Lower leg skin (tissue), 4 donors: ENCODE measurements around the gene CDKL2. TPM values are rescaled to one million over a fixed set of nuclear protein-coding genes. Genes with fewer than 3 reads are reported as not detected.

ENCODE experiments used
- DNase-seq, 2 donors: peaks; one replicate each; pipeline ENCODE4 v3.0.0-alpha.2; 2019; ENCODE audit warnings: low spot score in 2 of 2
- H3K4me3 ChIP-seq: fragments of 200-600 bp; sonication (generic); 2 replicates; pipeline ENCODE4 v1.5.1; 2017; ENCODE audit warnings: mild to moderate bottlenecking, low read depth; ENCODE audit not compliant: poor library complexity, severe bottlenecking
- POLR2A ChIP-seq, 2 donors: fragments of 450-650 bp; IDR thresholded peaks; one replicate each; pipeline ENCODE4 v1.6.1; 2016 to 2017; ENCODE audit warnings: antibody characterized with exemption in 2 of 2, mild to moderate bottlenecking in 1 of 2, moderate library complexity in 1 of 2
- WGBS, 2 donors: methylation state at CpG; one replicate each; pipeline ENCODE4 v1.1.5; 2018; 5-methylcytosine and 5-hydroxymethylcytosine counted together
- intact Hi-C: fragments of 100-400 bp; cut with DNase I; formaldehyde crosslinking; loops from one replicate; pipeline ENCODE4 v1.15.0; 2023; ENCODE audit warnings: low total_unique reads
- total RNA-seq, 4 donors: library from RNA; depleted of rRNA; stranded (reverse); fragments of >200 nt; gene quantifications; one replicate each; pipeline ENCODE4 v1.1.0, GENCODE V29; 2016
- TF ChIP-seq, protein P1 (sequence below), 3 donors: fragments of 450-650 bp; IDR thresholded peaks; one replicate each; pipeline ENCODE4 v1.5.1; 2016; ENCODE audit warnings: antibody characterized with exemption in 3 of 3, mild to moderate bottlenecking in 3 of 3, moderate library complexity in 2 of 3

The CDKL2 gene
- total RNA-seq, 4 donors from 2014 or later: 0.17 to 2.5 (median 0.95) TPM

DNA sequence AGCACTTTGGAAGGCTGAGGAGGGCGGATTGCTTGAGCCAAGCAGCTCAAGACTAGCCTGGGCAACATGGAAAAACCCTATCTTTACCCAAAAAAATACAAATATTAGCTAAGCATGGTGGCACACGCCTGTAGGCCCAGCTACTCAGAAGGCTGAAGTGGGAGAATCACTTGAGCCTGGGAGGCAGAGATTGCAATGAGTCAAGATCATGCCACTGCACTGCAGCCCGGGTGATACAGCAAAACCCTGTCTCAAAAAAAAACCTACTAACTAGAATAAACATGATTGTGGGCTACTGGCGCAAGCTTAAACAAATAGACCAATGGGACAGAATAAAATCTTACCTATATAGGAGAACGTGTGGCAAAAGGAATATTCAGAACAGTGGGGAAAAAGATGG is 7.3 kb downstream of the CDKL2 start:
- intact Hi-C loops: no loop called here
- H3K4me3 ChIP-seq: no peak overlapping the region

DNA sequence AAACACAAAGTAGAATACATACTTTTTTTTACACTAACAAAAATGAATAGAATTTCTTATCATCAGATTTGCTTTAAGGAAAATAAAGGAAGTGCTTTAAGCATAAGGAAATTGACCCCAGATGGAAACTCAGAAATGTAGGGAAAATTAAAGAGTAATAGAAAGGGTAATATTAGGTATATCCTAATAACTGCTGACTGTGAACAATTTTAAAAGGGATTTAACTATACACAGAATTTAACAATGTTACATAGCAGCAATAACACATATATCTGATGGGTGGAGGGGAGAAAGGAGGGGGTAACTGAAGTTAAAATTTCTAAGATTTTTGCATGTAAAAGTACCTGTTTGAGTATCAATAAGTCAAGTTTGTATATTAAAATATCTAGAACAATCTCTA is 8.6 kb downstream of the CDKL2 start:
- DNase-seq: no peak
- no peak overlapping the region for H3K4me3 ChIP-seq
- TF ChIP-seq POLR2A (IDR thresholded peaks at IDR 0.05): no peak
- TF ChIP-seq, protein P1, sequence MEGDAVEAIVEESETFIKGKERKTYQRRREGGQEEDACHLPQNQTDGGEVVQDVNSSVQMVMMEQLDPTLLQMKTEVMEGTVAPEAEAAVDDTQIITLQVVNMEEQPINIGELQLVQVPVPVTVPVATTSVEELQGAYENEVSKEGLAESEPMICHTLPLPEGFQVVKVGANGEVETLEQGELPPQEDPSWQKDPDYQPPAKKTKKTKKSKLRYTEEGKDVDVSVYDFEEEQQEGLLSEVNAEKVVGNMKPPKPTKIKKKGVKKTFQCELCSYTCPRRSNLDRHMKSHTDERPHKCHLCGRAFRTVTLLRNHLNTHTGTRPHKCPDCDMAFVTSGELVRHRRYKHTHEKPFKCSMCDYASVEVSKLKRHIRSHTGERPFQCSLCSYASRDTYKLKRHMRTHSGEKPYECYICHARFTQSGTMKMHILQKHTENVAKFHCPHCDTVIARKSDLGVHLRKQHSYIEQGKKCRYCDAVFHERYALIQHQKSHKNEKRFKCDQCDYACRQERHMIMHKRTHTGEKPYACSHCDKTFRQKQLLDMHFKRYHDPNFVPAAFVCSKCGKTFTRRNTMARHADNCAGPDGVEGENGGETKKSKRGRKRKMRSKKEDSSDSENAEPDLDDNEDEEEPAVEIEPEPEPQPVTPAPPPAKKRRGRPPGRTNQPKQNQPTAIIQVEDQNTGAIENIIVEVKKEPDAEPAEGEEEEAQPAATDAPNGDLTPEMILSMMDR (IDR thresholded peaks at IDR 0.05): no peak
- intact Hi-C loops: no loop called here

More for the DNA sequence above, 7.3 kb downstream of the CDKL2 start:
- no peak for DNase-seq
- 92 to 95% methylated on average over 5 of the region's 5 CpGs for WGBS, 2 donors
- TF ChIP-seq, protein P1 (IDR thresholded peaks at IDR 0.05): no peak

DNA sequence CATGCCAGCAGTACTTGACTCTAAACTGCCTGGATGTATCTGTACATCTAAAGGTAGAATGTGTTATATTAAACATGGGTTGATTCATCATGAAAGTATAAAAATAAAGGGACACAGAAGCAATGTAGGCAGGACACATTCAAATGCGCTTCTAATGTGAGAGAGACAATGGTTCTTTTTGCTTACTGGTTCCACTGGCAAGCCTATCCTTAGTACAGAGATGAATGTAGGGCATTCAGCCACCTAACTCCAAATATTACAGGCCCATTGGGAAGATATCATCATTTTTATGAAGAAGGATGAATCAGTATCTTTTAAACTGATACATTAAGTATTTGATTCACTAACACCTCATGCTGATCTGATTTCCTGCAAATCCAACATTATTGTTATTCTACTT is 18.0 kb downstream of the CDKL2 start:
- WGBS, 2 donors: 91 to 94% methylated on average over 1 of the region's 1 CpG
- intact Hi-C loops: no loop called here
- TF ChIP-seq POLR2A (IDR thresholded peaks at IDR 0.05): no peak
- TF ChIP-seq, protein P1 (IDR thresholded peaks at IDR 0.05): no peak
- DNase-seq: no peak
- H3K4me3 ChIP-seq: no peak overlapping the region

DNA sequence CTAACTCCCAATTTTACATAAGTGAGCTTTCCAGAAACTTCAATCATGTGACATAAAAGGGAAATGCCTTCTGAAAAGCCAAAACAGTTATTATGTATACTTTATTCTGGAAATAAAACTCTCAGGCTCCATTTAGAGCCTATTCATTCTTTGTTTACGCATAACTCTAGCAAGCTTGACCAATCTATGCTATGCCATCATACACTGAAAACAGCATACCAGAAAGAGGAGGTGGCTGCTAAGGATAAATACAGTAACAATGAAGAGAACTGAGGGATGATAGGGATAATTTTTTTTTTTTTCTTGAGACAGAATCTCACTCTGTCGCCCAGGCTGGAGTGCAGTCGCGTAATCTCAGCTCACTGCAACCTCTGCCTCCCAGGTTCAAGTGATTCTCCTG is 24.4 kb downstream of the CDKL2 start:
- intact Hi-C loops: no loop called here
- 85 to 96% methylated on average over 4 of the region's 4 CpGs for WGBS, 2 donors
- TF ChIP-seq POLR2A (IDR thresholded peaks at IDR 0.05): no peak
- TF ChIP-seq, protein P1 (IDR thresholded peaks at IDR 0.05): no peak
- no peak for DNase-seq
- no peak overlapping the region for H3K4me3 ChIP-seq

DNA sequence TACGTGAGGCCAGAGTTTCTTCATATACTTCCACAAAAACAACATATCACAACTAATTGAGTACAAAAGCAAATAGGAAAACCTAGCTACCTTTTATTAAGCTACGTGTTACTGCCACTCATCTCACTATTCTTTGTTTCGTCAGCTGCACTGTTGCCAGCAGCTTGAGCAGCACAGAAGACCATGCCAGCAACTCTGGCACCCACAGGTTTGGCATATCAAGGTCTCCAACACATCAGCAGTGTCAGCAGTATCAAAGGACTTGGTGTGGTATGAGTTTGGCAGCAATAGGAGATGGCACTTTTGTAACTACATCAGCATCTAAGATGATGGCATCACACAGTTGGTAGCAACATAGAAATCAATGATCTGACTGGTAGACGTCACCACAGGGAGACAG is 30.7 kb downstream of the CDKL2 start:
- 82% methylated on average over 4 of the region's 4 CpGs for WGBS, 2 donors
- TF ChIP-seq, protein P1 (IDR thresholded peaks at IDR 0.05): no peak
- TF ChIP-seq POLR2A (IDR thresholded peaks at IDR 0.05): no peak
- intact Hi-C loops: no loop called here
- H3K4me3 ChIP-seq: no peak overlapping the region
- no peak for DNase-seq

DNA sequence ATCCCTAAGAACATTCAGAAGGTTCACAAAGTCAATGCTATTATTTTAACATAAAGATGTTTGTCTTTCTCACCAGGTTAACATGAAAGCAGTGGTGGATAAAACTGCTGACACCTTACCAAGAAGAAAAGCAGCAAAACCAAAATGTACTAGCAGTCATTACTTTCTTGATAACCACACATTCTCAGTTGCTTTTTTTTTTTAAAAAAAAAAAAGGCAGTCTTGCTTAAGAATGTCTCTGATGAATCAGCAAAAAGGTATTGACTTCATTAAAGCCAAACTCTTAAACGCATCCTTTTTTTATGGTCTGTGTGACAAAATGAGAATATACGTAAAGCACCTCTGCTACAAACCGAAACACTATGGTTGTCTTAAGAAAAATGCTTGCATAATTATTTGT is 31.9 kb downstream of the CDKL2 start:
- 74 to 84% methylated on average over 3 of the region's 3 CpGs for WGBS, 2 donors
- DNase-seq: no peak
- intact Hi-C loops: no loop called here
- no peak for TF ChIP-seq POLR2A (IDR thresholded peaks at IDR 0.05)
- TF ChIP-seq, protein P1 (IDR thresholded peaks at IDR 0.05): no peak
- no peak overlapping the region for H3K4me3 ChIP-seq
